Measurements from ENCODE around the gene CIP2A. TPM values are rescaled to one million over a fixed set of nuclear protein-coding genes. Genes with fewer than 3 reads are reported as not detected.

The CIP2A gene
- polyA plus RNA-seq, 1 donor from 2014 or later = 29.3 TPM

GRCh38 chr3:108503722-108504121, 85.5 kb downstream of the CIP2A start:
- no peak overlapping the region for H3K4me2 ChIP-seq (ENCODE audit: low read length)
- H3K27ac ChIP-seq (ENCODE audit: low read length) = no peak overlapping the region
- no peaks in the 10 kb centered on the region for H3F3A ChIP-seq (ENCODE audit: insufficient read depth, low read length, poor library complexity, severe bottlenecking)
- no peak overlapping the region for H3K9ac ChIP-seq (ENCODE audit: low read length)
- no peak overlapping the region for H2AFZ ChIP-seq (ENCODE audit: low read depth, low read length)
- no peak overlapping the region for H3K4me3 ChIP-seq (ENCODE audit: low read length)
- H3K9me3 ChIP-seq (ENCODE audit: low read length) = no peaks in the 10 kb centered on the region
- no peaks in the 10 kb centered on the region for H3K36me3 ChIP-seq (ENCODE audit: insufficient read depth, low read length)
- H3K27me3 ChIP-seq (ENCODE audit: insufficient read depth, low read depth, low read length) = no peaks in the 10 kb centered on the region
- no peaks in the 10 kb centered on the region for H4K20me1 ChIP-seq (ENCODE audit: insufficient read depth)
- H3K79me2 ChIP-seq (replicated peaks; ENCODE audit: insufficient read depth, low read length) = no peaks in the 10 kb centered on the region
- no peak for TF ChIP-seq CTCF (IDR thresholded peaks at IDR 0.05; ENCODE audit: poor library complexity, severe bottlenecking)
- no peak for TF ChIP-seq TAF1 (IDR thresholded peaks at IDR 0.05; ENCODE audit: low read depth)
- TF ChIP-seq POLR2AphosphoS5 (IDR thresholded peaks at IDR 0.05) = no peak
- no peak for TF ChIP-seq RAD21 (conservative IDR thresholded peaks at IDR 0.05)
- no peak for TF ChIP-seq REST (IDR thresholded peaks at IDR 0.05; ENCODE audit: borderline replicate concordance)
- TF ChIP-seq EP300 (conservative IDR thresholded peaks at IDR 0.05; ENCODE audit: poor library complexity, severe bottlenecking) = no peak
- no peak for TF ChIP-seq EZH2 (IDR thresholded peaks at IDR 0.05; ENCODE audit: borderline replicate concordance, insufficient read depth, low read length, poor library complexity, severe bottlenecking)
- no peak for TF ChIP-seq SMC3 (conservative IDR thresholded peaks at IDR 0.05; ENCODE audit: poor library complexity)
- no peak for TF ChIP-seq MXI1 (conservative IDR thresholded peaks at IDR 0.05; ENCODE audit: poor library complexity, severe bottlenecking)
- no peaks in the 10 kb centered on the region for H3K9me2 ChIP-seq (ENCODE audit: insufficient read depth, low read length)

GRCh38 chr3:108501535-108501934, 87.7 kb downstream of the CIP2A start:
- no peaks in the 10 kb centered on the region for H3F3A ChIP-seq (ENCODE audit: insufficient read depth, low read length, poor library complexity, severe bottlenecking)
- H3K9me2 ChIP-seq (ENCODE audit: insufficient read depth, low read length) = no peaks in the 10 kb centered on the region
- H3K36me3 ChIP-seq (ENCODE audit: insufficient read depth, low read length) = no peaks in the 10 kb centered on the region
- no peak overlapping the region for H3K27ac ChIP-seq (ENCODE audit: low read length)
- no peak overlapping the region for H3K4me3 ChIP-seq (ENCODE audit: low read length)
- no peak overlapping the region for H2AFZ ChIP-seq (ENCODE audit: low read depth, low read length)
- no peaks in the 10 kb centered on the region for H3K79me2 ChIP-seq (replicated peaks; ENCODE audit: insufficient read depth, low read length)
- TF ChIP-seq EP300 (conservative IDR thresholded peaks at IDR 0.05; ENCODE audit: poor library complexity, severe bottlenecking) = no peak
- no peak for TF ChIP-seq SMC3 (conservative IDR thresholded peaks at IDR 0.05; ENCODE audit: poor library complexity)
- no peak for TF ChIP-seq REST (IDR thresholded peaks at IDR 0.05; ENCODE audit: borderline replicate concordance)
- TF ChIP-seq MXI1 (conservative IDR thresholded peaks at IDR 0.05; ENCODE audit: poor library complexity, severe bottlenecking) = no peak
- no peak for TF ChIP-seq EZH2 (IDR thresholded peaks at IDR 0.05; ENCODE audit: borderline replicate concordance, insufficient read depth, low read length, poor library complexity, severe bottlenecking)
- no peak for TF ChIP-seq RAD21 (conservative IDR thresholded peaks at IDR 0.05)
- TF ChIP-seq TAF1 (IDR thresholded peaks at IDR 0.05; ENCODE audit: low read depth) = no peak
- no peak for TF ChIP-seq POLR2AphosphoS5 (IDR thresholded peaks at IDR 0.05)
- H4K20me1 ChIP-seq (ENCODE audit: insufficient read depth) = no peaks in the 10 kb centered on the region
- no peak overlapping the region for H3K4me2 ChIP-seq (ENCODE audit: low read length)
- H3K27me3 ChIP-seq (ENCODE audit: insufficient read depth, low read depth, low read length) = no peaks in the 10 kb centered on the region
- H3K9me3 ChIP-seq (ENCODE audit: low read length) = no peaks in the 10 kb centered on the region
- H3K9ac ChIP-seq (ENCODE audit: low read length) = no peak overlapping the region
